CD4-positive, alpha-beta memory T cell (primary cell): ENCODE measurements around the gene HMCES. TPM values are rescaled to one million over a fixed set of nuclear protein-coding genes. Genes with fewer than 3 reads are reported as not detected.

ENCODE experiments used
- CTCF ChIA-PET: fragments of 350-600 bp; sonication (Branson Sonifier 250); formaldehyde crosslinking; loops from one replicate; lab custom pipeline; 2021; ENCODE audit warnings: inconsistent platforms; ENCODE audit not compliant: partially characterized antibody; lab: Charles Lee
- POLR2A ChIA-PET: fragments of 350-600 bp; sonication (Branson Sonifier 250); formaldehyde crosslinking; loops from one replicate; lab custom pipeline; 2021; ENCODE audit not compliant: partially characterized antibody; lab: Charles Lee
- DNase-seq, 5 donors: peaks; one replicate each; pipeline versions ENCODE4 v3.0.0 to v3.0.0-alpha.2; 2020 to 2022; ENCODE audit warnings: mixed read lengths in 1 of 5
- H3K27ac ChIP-seq: one replicate; pipeline ENCODE4 v1.7.0; 2013; ENCODE audit warnings: low read depth, low read length
- H3K27me3 ChIP-seq: 2 replicates; pipeline ENCODE4 v1.7.0; 2013; ENCODE audit warnings: mild to moderate bottlenecking, low read length, moderate library complexity; ENCODE audit not compliant: insufficient read depth
- H3K36me3 ChIP-seq: 2 replicates; pipeline ENCODE4 v1.7.0; 2013; ENCODE audit warnings: mild to moderate bottlenecking, low read length, moderate library complexity; ENCODE audit not compliant: insufficient read depth
- H3K4me1 ChIP-seq: 2 replicates; pipeline ENCODE4 v1.7.0; 2013; ENCODE audit warnings: mild to moderate bottlenecking, low read length, moderate library complexity; ENCODE audit not compliant: insufficient read depth
- H3K4me3 ChIP-seq, 2 donors: one replicate each; pipeline ENCODE4 v1.7.0; 2013; ENCODE audit warnings: low read length in 2 of 2, mild to moderate bottlenecking in 1 of 2
- H3K9me3 ChIP-seq, 2 donors: one replicate each; pipeline ENCODE4 v1.7.0; 2013; ENCODE audit warnings: low read length in 2 of 2, control low read depth in 1 of 2; ENCODE audit not compliant: control insufficient read depth in 1 of 2
- H3K27ac Mint-ChIP-seq, 7 donors: one replicate each; pipeline ENCODE4 v1.8.0; 2020 to 2021; ENCODE audit warnings: mixed read lengths in 7 of 7, mild to moderate bottlenecking in 6 of 7, inconsistent platforms in 3 of 7, moderate library complexity in 3 of 7
- H3K27me3 Mint-ChIP-seq, 2 donors: one replicate each; pipeline ENCODE4 v1.8.0; 2020 to 2021; ENCODE audit warnings: mixed read lengths in 2 of 2
- H3K36me3 Mint-ChIP-seq, 2 donors: one replicate each; pipeline ENCODE4 v1.8.0; 2020 to 2021; ENCODE audit warnings: mixed read lengths in 2 of 2, inconsistent platforms in 1 of 2, mild to moderate bottlenecking in 1 of 2
- H3K4me1 Mint-ChIP-seq, 4 donors: one replicate each; pipeline ENCODE4 v1.8.0; 2020 to 2021; ENCODE audit warnings: mixed read lengths in 4 of 4, mild to moderate bottlenecking in 1 of 4
- H3K4me3 Mint-ChIP-seq, 8 donors: one replicate each; pipeline ENCODE4 v1.8.0; 2020 to 2021; ENCODE audit warnings: mixed read lengths in 8 of 8, mild to moderate bottlenecking in 7 of 8, moderate library complexity in 6 of 8, inconsistent platforms in 3 of 8
- H3K9me3 Mint-ChIP-seq, 8 donors: one replicate each; pipeline ENCODE4 v1.8.0; 2020 to 2021; ENCODE audit warnings: mixed read lengths in 8 of 8, mild to moderate bottlenecking in 5 of 8, inconsistent platforms in 3 of 8, moderate library complexity in 1 of 8
- intact Hi-C: fragments of 100-400 bp; cut with micrococcal nuclease; formaldehyde crosslinking; loops from one replicate; pipeline ENCODE4 v1.15.1; 2023
- polyA plus RNA-seq, 2 donors: library from polyadenylated mRNA; unstranded; fragments of 300-500 nt; fragmentation: Illumina TruSeq; gene quantifications; one replicate each; pipeline ENCODE4 v1.2.3, GENCODE V29; 2021
- total RNA-seq, 2 experiments: library from RNA; stranded (reverse); gene quantifications; one replicate each; pipeline ENCODE4 v1.2.3, GENCODE V29; 2021

HMCES gene
- total and polyA plus RNA-seq, 4 experiments from 2014 or later, result 50.1 to 100 (median 76.3) TPM

DNA sequence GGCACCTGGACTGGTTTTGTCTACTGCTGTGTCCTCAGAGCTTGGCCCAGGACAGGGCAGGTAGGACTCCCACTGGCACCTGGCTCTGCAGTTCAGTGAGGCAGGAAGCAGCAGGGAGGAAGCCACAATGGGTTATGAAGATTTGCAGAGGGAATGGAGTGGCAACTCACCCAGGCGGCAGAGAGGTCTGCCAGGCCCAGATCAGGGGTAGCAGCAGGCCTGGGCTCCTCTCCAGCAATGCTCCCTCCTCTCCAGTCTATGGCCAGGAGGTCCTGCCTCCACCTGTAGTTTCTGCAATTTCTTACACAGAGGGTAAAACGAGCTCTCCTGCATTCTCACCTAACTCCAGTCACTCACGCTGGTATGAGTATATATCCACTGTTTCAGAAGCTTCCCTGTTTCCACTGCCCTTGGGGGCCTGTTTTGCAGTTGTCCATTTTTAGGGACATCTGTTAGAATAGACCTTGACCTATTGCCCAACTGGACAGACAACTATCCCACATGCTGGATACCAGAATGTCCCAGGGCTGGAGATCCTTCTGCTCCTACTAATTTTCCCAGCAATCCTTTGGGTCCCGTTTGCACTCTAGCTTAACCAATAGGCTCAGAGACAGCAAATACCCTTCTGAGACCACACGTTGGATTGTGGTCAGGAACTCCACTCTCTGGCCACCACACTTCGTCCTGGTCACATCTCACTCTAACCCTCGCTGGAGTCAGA, 35.2 kb downstream of the HMCES start:
- POLR2A ChIA-PET, result interaction anchor here (0.6 to 9.8 kb wide), 15 partner anchors 9 to 696 kb away, joined by 3 to 315 read pairs (median 5); partner anchors contain the start of genes COPG1, HMCES, IFT122 and ISY1
- DNase-seq, result peak in 4 of 5 donors; percentile 7 to 30 (median 26)
- H3K4me3 ChIP-seq, result peak overlapping the region; percentile 69 to 83
- CTCF ChIA-PET, result interaction anchor here (1.1 to 2.0 kb wide), 3 partner anchors 21 to 344 kb away, joined by 3 to 5 read pairs (median 4); partner anchors contain the start of gene HMCES
- H3K4me1 ChIP-seq, result peaks cover 37% of the 10 kb centered on the region
- Mint-ChIP-seq H3K27me3 (no peaks in the 10 kb centered on the region), H3K4me1 (peaks cover 13 to 37% (median 20%) of the 10 kb centered on the region in 4 donors), H3K9me3 (peaks cover 0 to 2% (median 0%) of the 10 kb centered on the region in 8 donors), H3K4me3 (peak overlapping the region; percentile 79 to 97 (median 87)), H3K27ac (peak overlapping the region; percentile 67 to 93 (median 84)), H3K36me3 (peaks cover 0 to 4% of the 10 kb centered on the region in 2 donors)
- no peaks in the 10 kb centered on the region for H3K9me3 ChIP-seq
- no peaks in the 10 kb centered on the region for H3K27me3 ChIP-seq
- peak overlapping the region; percentile 57 for H3K27ac ChIP-seq
- intact Hi-C loops, result loop anchor here (2.0 kb wide), 1 partner anchor 65 kb away; the partner anchor contains the start of gene COPG1
- H3K36me3 ChIP-seq, result no peaks in the 10 kb centered on the region

DNA sequence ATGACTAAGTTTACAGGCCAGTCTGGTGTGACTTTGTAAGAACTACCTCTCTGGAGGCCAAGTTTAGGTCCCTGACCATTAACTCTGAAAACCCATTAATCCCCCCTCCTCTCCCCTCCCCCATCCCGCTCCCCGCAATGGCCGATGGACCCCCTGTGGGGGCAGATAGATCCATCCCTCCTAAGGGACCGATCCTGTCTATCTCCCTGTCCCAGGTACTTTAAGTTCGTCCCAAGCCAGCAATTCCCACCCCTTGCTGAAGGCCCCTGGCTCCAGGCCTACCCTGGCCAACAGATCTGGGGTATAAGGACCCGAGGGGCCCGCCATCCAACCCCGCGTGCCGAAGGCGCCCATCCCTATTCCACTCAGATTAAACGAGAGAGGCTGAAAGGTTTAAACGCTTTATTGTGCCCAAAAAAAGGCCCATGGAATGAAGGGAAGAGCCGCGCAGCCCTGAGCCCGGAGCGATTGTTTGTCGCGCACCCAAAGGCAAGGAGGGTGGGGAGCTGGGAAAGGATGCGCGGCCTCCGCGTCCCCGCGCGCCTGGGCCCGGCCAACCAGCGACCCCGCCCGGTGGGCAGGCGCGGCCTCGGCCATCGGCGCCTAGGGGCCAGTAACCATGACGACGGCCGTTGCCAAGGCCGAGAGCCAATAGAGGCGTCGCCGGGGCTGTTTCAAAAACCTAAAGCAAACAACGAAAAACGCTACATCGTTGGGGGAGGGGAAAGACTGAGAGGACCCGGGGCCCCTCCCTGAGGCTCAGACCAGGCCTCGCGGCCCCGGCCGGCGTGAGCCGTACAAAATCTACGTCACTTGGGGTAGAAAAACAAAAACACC, 35.9 kb downstream of the HMCES start:
- Histone ChIP-seq H3K4me1 (peaks cover 37% of the 10 kb centered on the region), H3K9me3 (no peaks in the 10 kb centered on the region), H3K27me3 (no peaks in the 10 kb centered on the region), H3K27ac (peak overlapping the region; percentile 57), H3K4me3 (peak overlapping the region; percentile 69 to 83), H3K36me3 (no peaks in the 10 kb centered on the region)
- peak overlapping the region; percentile 83 to 97 (median 90) for H3K4me3 Mint-ChIP-seq
- H3K27me3 Mint-ChIP-seq, result no peaks in the 10 kb centered on the region
- ChIA-PET CTCF (interaction anchor here (1.5 to 2.7 kb wide), 4 partner anchors 13 to 344 kb away, joined by 4 to 22 read pairs (median 12); partner anchors contain the start of gene HMCES), POLR2A (interaction anchor here (0.6 to 9.8 kb wide), 27 partner anchors 10 to 1580 kb away, joined by 3 to 315 read pairs (median 8); partner anchors contain the start of genes ATP2C1, CFAP92, CNBP and COPG1)
- H3K27ac Mint-ChIP-seq, result peak overlapping the region; percentile 57 to 93 (median 78)
- H3K9me3 Mint-ChIP-seq, result peaks cover 0 to 2% (median 0%) of the 10 kb centered on the region in 8 donors
- intact Hi-C loops, result loop anchor here (1.0 to 5.0 kb wide), 3 partner anchors 66 to 132 kb away; partner anchors contain the start of genes CNBP, COPG1 and IFT122
- peak; percentile 33 to 73 (median 40) for DNase-seq
- H3K4me1 Mint-ChIP-seq, result peaks cover 13 to 36% (median 19%) of the 10 kb centered on the region in 4 donors
- H3K36me3 Mint-ChIP-seq, result peaks cover 0 to 4% of the 10 kb centered on the region in 2 donors

DNA sequence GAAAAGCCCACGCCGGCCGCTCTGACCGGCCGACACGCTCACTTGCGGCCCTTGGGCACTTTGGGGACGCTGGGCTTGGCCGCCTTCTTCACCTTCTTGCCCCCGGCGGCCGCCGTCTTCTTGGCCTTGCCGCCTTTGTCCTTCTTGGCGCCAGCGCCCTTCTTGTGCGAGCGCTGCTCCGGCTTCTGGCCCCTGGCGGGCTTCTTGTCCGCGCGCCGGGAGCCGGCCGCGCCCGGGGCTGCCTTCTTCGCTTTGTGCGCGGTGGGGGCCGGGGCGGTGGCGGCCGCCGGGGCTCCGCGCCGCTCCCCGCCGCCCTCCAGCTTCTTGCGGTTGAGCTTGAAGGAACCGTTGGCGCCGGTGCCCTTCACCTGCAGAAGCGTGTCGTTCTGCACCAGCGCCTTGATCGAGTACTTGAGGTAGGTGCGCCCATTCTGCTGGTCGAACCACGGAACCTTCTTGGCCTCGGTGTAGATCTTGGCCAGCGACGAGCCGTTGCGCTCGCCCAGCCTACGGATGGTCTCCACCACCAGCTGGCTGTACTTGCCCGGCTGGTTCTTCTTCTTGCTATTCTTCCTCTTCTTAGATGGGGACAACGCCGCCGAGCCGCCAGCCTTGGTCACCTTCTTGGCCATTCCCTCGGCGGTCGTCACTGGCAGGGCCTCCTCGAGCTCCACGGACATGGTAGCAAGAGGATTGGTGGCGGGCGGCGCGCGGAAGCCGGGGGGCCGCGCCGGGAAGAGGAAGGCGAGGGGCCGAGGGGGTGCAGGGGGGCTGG, 36.7 kb downstream of the HMCES start:
- CTCF ChIA-PET, result interaction anchor here (0.9 to 2.7 kb wide), 31 partner anchors 9 to 698 kb away, joined by 3 to 22 read pairs (median 5); partner anchors contain the start of genes ACAD9, COPG1 and HMCES
- no peaks in the 10 kb centered on the region for H3K36me3 ChIP-seq
- intact Hi-C loops, result loop anchor here (1.0 to 5.0 kb wide), 3 partner anchors 67 to 133 kb away; partner anchors contain the start of genes CNBP, COPG1 and IFT122
- H3K9me3 ChIP-seq, result no peaks in the 10 kb centered on the region
- Mint-ChIP-seq H3K27ac (peak overlapping the region; percentile 70 to 94 (median 89)), H3K4me3 (peak overlapping the region; percentile 92 to 97 (median 94)), H3K9me3 (peaks cover 0 to 2% (median 0%) of the 10 kb centered on the region in 8 donors), H3K4me1 (peaks cover 13 to 36% (median 19%) of the 10 kb centered on the region in 4 donors), H3K36me3 (peaks cover 0 to 4% of the 10 kb centered on the region in 2 donors), H3K27me3 (no peaks in the 10 kb centered on the region)
- H3K27ac ChIP-seq, result peak overlapping the region; percentile 57
- POLR2A ChIA-PET, result interaction anchor here (0.7 to 9.8 kb wide), 50 partner anchors 11 to 1579 kb away, joined by 3 to 315 read pairs (median 8); partner anchors contain the start of genes ACAD9, ATP2C1, CFAP92 and CNBP
- peaks cover 37% of the 10 kb centered on the region for H3K4me1 ChIP-seq
- H3K27me3 ChIP-seq, result no peaks in the 10 kb centered on the region
- peak overlapping the region; percentile 69 to 83 for H3K4me3 ChIP-seq
- peak; percentile 35 to 48 (median 45) for DNase-seq

DNA sequence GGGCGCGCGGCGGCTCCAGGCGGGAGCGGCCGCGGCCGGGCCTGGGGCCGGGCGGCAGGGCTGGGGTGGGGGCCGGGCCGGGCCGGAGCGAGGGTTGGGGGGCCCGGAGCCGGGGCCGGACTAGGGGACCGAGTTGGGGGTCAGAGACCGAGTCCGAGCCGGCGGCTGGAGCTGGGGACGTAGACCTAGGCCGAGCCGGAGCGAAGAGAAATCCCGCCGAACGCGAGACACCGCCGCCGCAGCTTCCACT, 37.3 kb downstream of the HMCES start:
- CTCF ChIA-PET, result interaction anchor here (0.8 to 2.7 kb wide), 34 partner anchors 9 to 698 kb away, joined by 3 to 22 read pairs (median 4); partner anchors contain the start of genes ACAD9, COPG1 and HMCES
- peaks cover 13 to 32% (median 19%) of the 10 kb centered on the region in 4 donors for H3K4me1 Mint-ChIP-seq
- peaks cover 0 to 2% (median 0%) of the 10 kb centered on the region in 8 donors for H3K9me3 Mint-ChIP-seq

DNA sequence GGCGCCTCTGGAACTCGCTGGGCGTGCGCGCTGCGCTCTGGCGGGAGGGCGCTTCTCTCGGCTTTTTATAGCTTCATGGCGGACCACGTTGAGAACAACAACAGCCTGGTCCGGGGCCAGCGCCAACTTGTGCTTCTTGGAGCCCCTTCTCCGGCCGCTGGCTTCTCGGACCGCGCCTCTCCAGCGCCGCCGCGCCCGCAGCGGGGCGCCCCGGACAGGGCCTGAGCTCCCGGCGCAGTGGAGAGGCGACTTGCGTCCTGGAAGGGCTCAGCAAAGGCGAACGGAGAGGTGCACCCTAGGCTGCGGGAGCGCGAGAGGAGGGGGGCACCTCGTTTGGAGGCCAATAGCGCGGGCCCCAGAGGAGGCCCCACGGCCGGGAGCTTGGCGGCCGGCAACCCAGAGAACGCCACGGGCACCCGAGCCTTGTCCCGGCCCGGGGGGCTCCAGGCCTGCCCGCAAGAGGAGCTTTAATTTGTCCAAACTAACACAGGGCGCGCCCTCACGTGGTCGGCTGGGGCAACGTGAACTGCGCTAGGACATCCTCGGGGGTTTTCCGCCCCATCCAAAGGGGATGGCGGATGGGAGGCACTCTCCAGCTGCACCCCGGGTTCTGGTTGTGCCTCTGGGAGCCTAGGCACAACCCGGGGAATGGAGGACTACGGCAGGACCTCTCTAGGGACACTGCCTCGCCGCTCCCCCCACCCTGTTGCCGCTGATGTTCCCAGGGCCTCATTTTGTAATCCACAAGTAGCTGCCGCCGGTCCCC, 37.8 kb downstream of the HMCES start:
- peak overlapping the region; percentile 74 for H3K27ac ChIP-seq
- ChIA-PET CTCF (interaction anchor here (0.5 to 2.7 kb wide), 37 partner anchors 10 to 699 kb away, joined by 3 to 22 read pairs (median 4); partner anchors contain the start of genes ACAD9, COPG1 and HMCES), POLR2A (interaction anchor here (0.7 to 9.8 kb wide), 50 partner anchors 12 to 1193 kb away, joined by 3 to 315 read pairs (median 8); partner anchors contain the start of genes ACAD9, CFAP92, CNBP and COPG1)
- H3K36me3 ChIP-seq, result no peaks in the 10 kb centered on the region
- peak overlapping the region; percentile 70 to 92 (median 87) for H3K27ac Mint-ChIP-seq
- peak overlapping the region; percentile 81 to 86 for H3K4me3 ChIP-seq
- H3K9me3 Mint-ChIP-seq, result peaks cover 0 to 2% (median 0%) of the 10 kb centered on the region in 8 donors
- H3K4me3 Mint-ChIP-seq, result peak overlapping the region; percentile 79 to 96 (median 89)
- H3K4me1 ChIP-seq, result peaks cover 37% of the 10 kb centered on the region
- no peaks in the 10 kb centered on the region for H3K9me3 ChIP-seq
- DNase-seq, result peak; percentile 82 to 89 (median 85)
- H3K36me3 Mint-ChIP-seq, result peaks cover 0 to 4% of the 10 kb centered on the region in 2 donors
- H3K27me3 Mint-ChIP-seq, result no peaks in the 10 kb centered on the region
- H3K27me3 ChIP-seq, result no peaks in the 10 kb centered on the region
- intact Hi-C loops, result loop anchor here (1.0 to 5.0 kb wide), 3 partner anchors 38 to 346 kb away; partner anchors contain the start of genes CNBP and HMCES
- peaks cover 13 to 30% (median 19%) of the 10 kb centered on the region in 4 donors for H3K4me1 Mint-ChIP-seq

More for the DNA sequence above, 37.3 kb downstream of the HMCES start:
- Histone ChIP-seq H3K27ac (peak overlapping the region; percentile 74), H3K4me3 (peak overlapping the region in 1 of 2 donors; percentile 86), H3K4me1 (peaks cover 37% of the 10 kb centered on the region), H3K27me3 (no peaks in the 10 kb centered on the region), H3K36me3 (no peaks in the 10 kb centered on the region), H3K9me3 (no peaks in the 10 kb centered on the region)
- Mint-ChIP-seq H3K27me3 (no peaks in the 10 kb centered on the region), H3K4me3 (peak overlapping the region; percentile 79 to 96 (median 89)), H3K36me3 (peaks cover 0 to 4% of the 10 kb centered on the region in 2 donors), H3K27ac (peak overlapping the region; percentile 46 to 92 (median 87))
- POLR2A ChIA-PET, result interaction anchor here (0.7 to 9.8 kb wide), 50 partner anchors 11 to 1578 kb away, joined by 3 to 315 read pairs (median 8); partner anchors contain the start of genes ACAD9, ATP2C1, CFAP92 and CNBP
- intact Hi-C loops, result loop anchor here (1.0 to 5.0 kb wide), 5 partner anchors 38 to 345 kb away; partner anchors contain the start of genes CNBP, COPG1, HMCES and IFT122
- no peak for DNase-seq
